Muscle of back (tissue), 11 donors: Measurements from ENCODE around the gene RETSAT. TPM values are rescaled to one million over a fixed set of nuclear protein-coding genes. Genes with fewer than 3 reads are reported as not detected.
"Not testable (repeated sequence)": the region's sequence is repeated elsewhere in the genome, so short reads cannot be mapped to it uniquely, and the experiment has no call there.

ENCODE experiments used
- DNase-seq, 3 donors: peaks; one replicate each; pipeline versions ENCODE4 v3.0.0 to v3.0.0-alpha.2; 2013
- polyA plus RNA-seq, 10 donors: library from polyadenylated mRNA; unstranded; fragments of 120-200 nt; gene quantifications; one replicate each; pipeline ENCODE4 v1.2.1, GENCODE V29; 2013; ENCODE audit not compliant: insufficient read length in 10 of 10

RETSAT gene
- polyA plus RNA-seq, 10 donors = 12.1 to 17.8 (median 15.5) TPM

- not testable (repeated sequence) for DNase-seq
Observed at GRCh38 chr2:85383151-85383550, 28.8 kb upstream of the RETSAT start.

- no peak for DNase-seq
Observed at GRCh38 chr2:85380048-85380447, 25.7 kb upstream of the RETSAT start.

DNA sequence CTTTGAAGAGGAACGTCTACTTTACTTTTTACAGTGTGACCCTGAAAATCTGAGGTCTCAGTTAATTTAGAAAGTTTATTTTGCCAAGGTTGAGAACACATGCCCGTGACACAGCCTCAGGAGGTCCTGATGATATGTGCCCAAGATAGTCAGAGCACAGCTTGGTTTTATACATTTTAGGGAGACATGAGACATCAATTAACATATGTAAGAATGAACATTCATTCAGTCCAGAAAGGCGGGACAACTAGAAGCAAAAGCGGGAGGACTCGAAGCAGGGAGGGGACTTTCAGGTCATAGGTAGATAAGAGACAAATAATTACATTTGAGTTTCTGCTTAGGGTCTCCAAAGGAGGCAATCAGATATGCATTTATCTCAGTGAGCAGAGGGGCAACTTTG lies 23.9 kb upstream of the RETSAT start:
- no peak for DNase-seq

DNA sequence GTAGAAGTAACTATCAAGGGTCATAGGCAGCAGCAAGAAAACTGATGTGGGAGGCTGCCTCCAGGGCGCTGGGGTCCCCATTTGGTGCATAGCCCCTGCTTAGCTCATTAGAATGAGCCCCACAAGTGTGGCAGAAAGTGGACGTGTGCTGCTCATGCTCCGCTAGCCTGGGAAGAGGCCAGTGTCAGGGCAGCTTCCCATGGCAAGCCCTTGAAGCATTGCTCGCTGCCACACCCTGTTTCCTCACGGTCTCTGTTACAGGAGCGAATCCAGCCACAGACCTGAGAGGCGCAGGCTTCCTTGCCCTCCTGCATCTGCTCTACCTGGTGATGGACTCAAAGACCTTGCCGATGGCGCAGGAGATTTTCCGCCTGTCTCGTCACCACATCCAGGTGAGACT lies 22.8 kb upstream of the RETSAT start:
- DNase-seq = no peak

DNA sequence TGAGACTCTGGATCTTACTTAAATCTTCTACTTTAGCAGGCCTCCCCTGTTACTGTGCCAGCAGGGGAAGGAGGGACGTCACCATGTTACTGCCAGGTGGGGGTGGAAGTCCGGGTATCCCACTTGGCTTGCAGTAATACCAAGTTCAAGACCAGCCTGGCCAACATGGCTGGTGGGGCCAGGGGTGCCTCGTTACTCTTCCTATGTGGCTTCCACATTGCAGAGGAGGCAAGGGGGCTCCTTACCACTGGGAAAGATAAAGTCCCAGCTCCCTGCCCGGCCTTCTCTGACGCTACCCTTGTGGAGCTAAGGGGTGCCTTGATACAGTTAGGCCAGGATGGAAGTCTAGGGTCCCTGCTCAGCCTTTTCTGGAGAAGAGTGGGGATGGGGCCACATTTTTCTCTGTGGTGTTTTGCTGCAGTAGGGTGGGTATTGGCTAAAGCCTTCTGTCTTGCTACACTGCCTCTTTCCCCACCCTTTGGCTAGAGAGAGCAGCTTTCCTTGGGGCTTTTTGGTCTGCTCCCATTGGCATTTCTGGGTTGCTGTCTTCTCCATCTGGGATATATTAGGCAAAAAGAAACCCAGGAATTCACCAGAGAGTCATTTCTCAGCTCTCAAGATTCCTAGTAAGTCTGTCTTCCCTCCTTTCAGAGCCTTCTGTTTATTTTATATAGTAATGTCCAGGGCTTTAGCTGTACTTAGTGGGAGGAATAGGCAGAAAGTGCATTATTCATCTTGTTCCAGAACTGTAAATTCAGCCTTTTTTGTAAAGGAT lies 22.1 kb upstream of the RETSAT start:
- DNase-seq = no peak

GRCh38 chr2:85371045-85371444 lies 16.7 kb upstream of the RETSAT start:
- no peak for DNase-seq

DNA sequence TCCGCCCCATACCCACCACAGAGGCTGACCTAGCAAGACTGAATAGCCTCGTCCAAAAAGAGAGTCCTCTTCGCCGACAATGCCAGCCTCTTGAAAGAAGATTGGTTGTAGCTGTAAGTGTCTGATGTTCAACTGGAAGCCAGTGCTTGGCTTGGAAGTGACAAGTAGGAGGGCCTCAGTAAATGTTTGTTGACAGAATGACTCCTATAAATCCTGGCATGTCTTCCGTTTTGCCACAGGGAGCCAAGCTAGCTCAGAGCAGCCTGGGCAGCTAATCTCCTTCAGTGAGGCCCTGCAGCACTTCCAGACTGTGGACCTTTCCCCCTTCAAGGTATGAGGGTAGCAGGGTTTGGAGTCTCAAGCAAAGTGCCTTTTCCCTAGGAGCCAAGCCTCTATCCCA lies 15.2 kb upstream of the RETSAT start:
- no peak for DNase-seq

- DNase-seq = no peak
Observed at GRCh38 chr2:85368921-85369320, 14.6 kb upstream of the RETSAT start.

- no peak for DNase-seq
Observed at GRCh38 chr2:85367180-85367579, 12.9 kb upstream of the RETSAT start.

DNA sequence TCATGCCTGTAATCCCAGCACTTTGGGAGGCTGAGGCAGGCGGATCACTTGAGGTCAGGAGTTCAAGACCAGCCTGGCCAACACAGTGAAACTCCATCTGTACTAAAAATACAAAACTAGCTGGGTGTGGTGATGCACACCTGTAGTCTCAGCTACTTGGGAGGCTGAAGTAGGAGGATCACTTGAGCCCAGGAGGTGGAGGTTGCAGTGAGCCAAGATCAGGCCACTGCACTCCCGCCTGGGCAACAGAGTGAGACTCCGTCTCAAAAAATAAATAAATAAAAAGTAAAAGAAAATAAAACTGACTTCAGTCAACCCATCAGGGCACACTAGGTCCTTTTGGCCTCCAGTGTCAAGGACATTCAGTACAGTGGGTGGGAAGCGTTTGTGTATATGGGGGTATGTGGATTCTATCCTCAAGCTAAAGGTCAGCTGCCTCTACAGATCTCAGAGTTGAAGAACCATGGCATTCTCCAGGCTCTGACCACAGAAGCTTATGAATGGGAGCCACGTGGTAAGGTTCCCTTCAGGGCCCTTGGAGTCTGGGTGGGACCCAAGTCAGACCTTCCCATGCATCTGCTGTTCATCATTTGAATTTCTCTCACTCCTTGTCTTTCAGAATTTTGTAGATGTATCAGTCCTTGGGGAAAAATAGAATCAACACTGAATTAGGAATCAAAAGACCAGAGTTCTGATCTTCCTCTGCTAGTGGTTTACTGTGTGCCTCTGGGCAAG lies 8.5 kb upstream of the RETSAT start:
- not testable (repeated sequence) for DNase-seq

- no peak for DNase-seq
Observed at GRCh38 chr2:85357736-85358135, 3.4 kb upstream of the RETSAT start.

DNA sequence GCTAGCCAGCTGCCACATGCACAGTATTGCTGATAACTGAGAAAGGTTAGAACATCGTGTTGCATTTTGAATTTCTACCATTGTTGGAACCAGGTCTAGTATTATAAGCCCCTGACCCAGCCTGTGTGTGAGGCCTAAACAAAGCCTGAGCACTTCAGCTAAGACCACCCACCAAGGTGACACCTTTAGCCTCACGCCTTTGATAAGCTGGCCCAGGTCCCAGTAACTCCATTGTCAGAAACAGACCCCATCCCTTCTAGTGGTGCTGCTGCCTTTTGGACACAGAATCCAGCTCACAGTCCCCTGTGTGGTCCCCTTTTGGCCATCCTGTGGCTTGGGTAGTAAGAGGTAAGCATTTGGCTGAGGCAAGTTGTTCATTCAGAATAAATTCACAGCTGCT lies 1.9 kb upstream of the RETSAT start:
- DNase-seq = no peak

DNA sequence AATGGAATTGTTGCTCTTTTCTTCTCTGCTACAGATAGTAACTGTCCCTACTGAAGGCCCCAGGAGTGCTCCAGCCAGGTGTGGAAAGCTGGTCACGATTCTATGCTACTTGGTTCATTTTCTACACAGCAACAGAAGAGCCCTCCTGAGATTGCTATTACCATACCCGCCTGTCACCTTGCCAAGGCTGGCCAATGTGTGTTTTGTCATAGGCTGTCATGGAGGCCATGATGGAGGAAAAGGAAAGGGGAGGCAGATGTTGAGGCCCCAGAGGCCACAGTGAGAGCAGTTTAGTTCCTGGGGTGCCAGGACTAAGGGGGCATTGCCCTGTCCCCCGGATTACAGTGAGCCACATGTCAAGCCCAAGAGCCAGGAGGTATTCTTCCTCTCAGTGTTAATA lies 1.2 kb upstream of the RETSAT start:
- DNase-seq = no peak

GRCh38 chr2:85355073-85355410 lies 714 bp upstream of the RETSAT start:
- peak in 1 of 3 donors; percentile 8 for DNase-seq

- peak in 1 of 3 donors; percentile 18 for DNase-seq
Observed at GRCh38 chr2:85353876-85354285, 447 bp downstream of the RETSAT start.

GRCh38 chr2:85347599-85347998 lies 6.7 kb downstream of the RETSAT start:
- DNase-seq = no peak

DNA sequence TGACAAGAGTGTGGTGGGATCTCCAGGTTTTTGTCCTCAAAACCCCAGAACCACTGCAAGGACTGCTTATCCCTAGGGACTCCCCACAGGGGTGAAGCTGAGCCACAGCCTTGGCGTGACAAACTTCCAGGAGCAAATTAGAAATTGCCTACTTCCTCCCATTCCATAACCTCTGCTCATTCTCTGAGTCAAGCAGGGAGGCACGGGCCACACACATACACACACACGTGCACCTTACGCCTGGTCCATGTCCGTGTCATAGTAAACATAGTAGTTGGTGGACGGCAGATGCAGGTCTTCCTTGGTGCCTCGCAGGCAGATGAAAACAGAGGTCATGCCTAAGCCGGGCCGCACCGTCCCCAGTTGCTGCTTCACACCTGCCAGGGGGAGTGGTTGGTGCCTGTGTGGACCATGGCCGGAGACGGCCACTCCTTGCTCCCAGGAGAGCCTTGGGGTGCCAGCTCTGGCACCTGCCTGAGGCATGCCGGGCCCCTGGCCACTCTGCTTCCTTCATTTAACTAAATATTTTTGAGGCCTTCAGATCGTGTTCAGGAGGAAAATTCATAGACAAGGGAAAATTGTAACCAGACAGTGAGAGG lies 9.9 kb downstream of the RETSAT start:
- DNase-seq = no peak

DNA sequence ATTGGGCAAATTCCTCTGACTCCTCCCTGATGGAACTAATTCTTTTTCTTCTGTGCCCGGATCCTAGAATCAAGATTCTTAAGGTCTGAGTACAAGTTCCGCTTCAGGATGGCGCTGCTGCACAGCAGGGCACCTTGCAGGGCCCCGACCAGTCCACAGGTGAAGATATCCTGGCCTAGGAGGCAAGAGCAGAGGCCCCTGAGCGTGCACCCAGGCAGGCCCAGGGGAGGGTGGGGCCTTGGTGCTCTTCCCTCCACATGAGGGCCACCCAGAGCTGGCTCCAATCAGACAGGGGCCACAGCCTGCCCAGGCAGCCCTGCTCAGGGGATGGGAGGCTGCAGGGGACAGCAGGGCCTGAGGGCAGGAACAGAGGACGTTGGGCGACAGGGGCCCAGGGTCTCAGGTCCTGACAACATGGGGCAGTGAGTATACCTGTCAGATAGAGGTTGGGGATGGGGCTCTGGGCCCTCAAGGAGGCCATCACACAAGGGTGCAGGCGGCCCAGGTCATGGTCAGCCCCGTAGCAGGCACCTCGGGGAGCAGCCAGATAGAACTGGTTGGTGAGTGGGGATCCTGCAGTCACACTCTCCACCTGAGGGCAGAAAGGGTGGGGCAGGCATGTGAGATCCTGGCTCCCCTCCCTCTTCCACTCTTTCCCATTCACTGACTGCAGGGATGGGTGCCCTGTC lies 11.0 kb downstream of the RETSAT start:
- not testable (repeated sequence) for DNase-seq

DNA sequence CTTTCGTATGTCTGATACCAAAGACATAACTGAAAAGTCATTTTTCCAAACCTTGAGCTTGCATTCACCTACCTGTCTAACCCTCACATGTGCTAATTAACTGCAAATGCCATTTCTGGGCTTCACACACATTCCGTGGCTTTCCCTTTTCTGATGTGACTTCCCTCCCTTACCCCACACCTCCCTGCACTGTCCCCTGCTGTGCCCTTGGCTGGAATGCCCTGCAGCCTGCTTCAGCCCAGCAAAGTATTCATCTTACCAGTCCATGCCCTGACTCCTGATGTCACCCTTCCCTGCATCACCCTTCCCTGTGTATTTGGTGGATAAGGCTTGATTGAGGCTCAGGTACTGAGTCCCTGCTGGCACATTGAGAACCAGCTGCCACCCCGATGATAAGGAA lies 12.2 kb downstream of the RETSAT start:
- DNase-seq = no peak

DNA sequence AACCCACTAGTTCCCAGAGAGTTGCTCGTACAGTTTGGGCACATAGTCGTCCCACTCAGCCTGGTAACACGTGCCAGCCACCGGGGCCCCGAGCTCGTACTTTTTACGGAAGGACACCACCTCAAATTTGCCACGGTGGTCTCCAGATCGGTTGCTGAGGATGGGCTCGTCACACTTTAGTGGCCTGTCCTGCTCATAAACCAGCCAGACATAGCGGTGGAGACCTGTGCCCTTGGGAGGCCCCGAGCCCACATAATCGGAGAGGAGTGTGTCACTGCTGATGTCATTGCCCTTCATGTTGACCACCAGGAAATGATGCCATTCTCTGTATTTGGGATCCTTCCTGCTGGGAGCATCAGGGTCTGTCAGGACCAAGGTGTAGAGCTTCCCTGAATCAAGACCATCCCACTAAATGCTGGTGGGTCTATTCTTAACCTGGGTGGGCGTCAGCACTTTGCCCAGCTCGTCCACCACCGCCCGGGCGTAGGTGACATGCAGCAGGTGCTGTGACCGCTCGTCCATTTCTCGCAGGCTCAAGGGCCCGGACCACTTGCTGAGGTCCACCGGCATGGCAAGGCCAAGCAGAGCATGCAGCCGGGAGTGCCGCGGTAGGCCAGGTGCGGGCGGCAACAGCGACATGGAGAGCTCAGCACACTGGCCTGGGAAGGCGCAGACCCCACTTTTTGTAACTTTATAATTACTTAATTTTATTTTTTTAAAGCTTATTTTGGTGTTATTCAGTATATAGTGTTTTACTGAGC lies 12.9 kb downstream of the RETSAT start:
- DNase-seq = no peak

- DNase-seq = no peak
Observed at GRCh38 chr2:85340034-85340892, 14.1 kb downstream of the RETSAT start.
